AG04450 (cell line): ENCODE data around the gene ANP32A. TPM values are rescaled to one million over a fixed set of nuclear protein-coding genes. Genes with fewer than 3 reads are reported as not detected.

Source experiments
- CTCF ChIA-PET: fragments of 300-600, 350-600 bp; formaldehyde crosslinking; extraction: SDS; loops from one replicate; lab custom pipeline; 2022; ENCODE audit warnings: antibody characterized with exemption, inconsistent platforms; lab: Charles Lee
- POLR2A ChIA-PET: fragments of 350-600 bp; formaldehyde crosslinking; extraction: SDS; loops from one replicate; lab custom pipeline; 2021; ENCODE audit warnings: antibody characterized with exemption, inconsistent platforms; lab: Yijun Ruan, JAX
- DNase-seq: peaks from one replicate; pipeline ENCODE4 v3.0.0-alpha.2; 2011; ENCODE audit warnings: low read depth, low spot score
- H3K27ac ChIP-seq: one replicate; pipeline ENCODE4 v1.5.1; 2012; ENCODE audit warnings: low read depth, low read length, control low read depth
- H3K27me3 ChIP-seq: one replicate; pipeline ENCODE4 v1.6.0; 2012; ENCODE audit warnings: low read length; ENCODE audit not compliant: control insufficient read depth, insufficient read depth
- H3K4me3 ChIP-seq: 2 replicates; pipeline ENCODE4 v1.5.1; 2011; ENCODE audit warnings: mild to moderate bottlenecking, low read depth, low read length, control low read depth
- H3K9me3 ChIP-seq: 2 replicates; pipeline ENCODE4 v1.5.1; 2012; ENCODE audit warnings: low read length; ENCODE audit not compliant: control insufficient read depth, insufficient read depth
- polyA plus RNA-seq: library from polyadenylated mRNA; depleted of rRNA; stranded (reverse); fragments of >200 nt; gene quantifications from 2 replicates; pipeline ENCODE4 v1.2.3, GENCODE V29; 2011; rRNA removed
- small RNA-seq: library from RNA; depleted of rRNA; stranded (forward); fragments of <200 nt; gene quantifications from one replicate; pipeline ENCODE3, GENCODE V24; 2012; ENCODE audit warnings: low read depth; ENCODE audit not compliant: insufficient read length
- TF ChIP-seq, protein P1 (sequence below): IDR thresholded peaks from 2 replicates; pipeline ENCODE4 v1.5.1; 2011; ENCODE audit warnings: low read depth, low read length, control low read depth, inconsistent platforms

Gene ANP32A
- polyA plus RNA-seq, 1 experiment, result 69.4 TPM

- no peak for DNase-seq
- Histone ChIP-seq H3K27me3 (peaks cover 22% of the 10 kb centered on the region), H3K27ac (no peak overlapping the region), H3K4me3 (no peak overlapping the region), H3K9me3 (no peaks in the 10 kb centered on the region)
- TF ChIP-seq, protein P1, sequence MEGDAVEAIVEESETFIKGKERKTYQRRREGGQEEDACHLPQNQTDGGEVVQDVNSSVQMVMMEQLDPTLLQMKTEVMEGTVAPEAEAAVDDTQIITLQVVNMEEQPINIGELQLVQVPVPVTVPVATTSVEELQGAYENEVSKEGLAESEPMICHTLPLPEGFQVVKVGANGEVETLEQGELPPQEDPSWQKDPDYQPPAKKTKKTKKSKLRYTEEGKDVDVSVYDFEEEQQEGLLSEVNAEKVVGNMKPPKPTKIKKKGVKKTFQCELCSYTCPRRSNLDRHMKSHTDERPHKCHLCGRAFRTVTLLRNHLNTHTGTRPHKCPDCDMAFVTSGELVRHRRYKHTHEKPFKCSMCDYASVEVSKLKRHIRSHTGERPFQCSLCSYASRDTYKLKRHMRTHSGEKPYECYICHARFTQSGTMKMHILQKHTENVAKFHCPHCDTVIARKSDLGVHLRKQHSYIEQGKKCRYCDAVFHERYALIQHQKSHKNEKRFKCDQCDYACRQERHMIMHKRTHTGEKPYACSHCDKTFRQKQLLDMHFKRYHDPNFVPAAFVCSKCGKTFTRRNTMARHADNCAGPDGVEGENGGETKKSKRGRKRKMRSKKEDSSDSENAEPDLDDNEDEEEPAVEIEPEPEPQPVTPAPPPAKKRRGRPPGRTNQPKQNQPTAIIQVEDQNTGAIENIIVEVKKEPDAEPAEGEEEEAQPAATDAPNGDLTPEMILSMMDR, result peak; percentile 49
- POLR2A ChIA-PET, result no interaction called here
- CTCF ChIA-PET, result interaction anchor here (2.0 to 3.5 kb wide), 3 partner anchors 145 to 194 kb away, joined by 6 to 50 read pairs (median 10); no protein-coding TSS in a partner anchor
Observed at GRCh38 chr15:68730471-68730919, 90.2 kb downstream of the ANP32A start.

- Histone ChIP-seq H3K4me3 (no peak overlapping the region), H3K27ac (no peak overlapping the region), H3K9me3 (no peaks in the 10 kb centered on the region), H3K27me3 (peaks cover 18% of the 10 kb centered on the region)
- POLR2A ChIA-PET, result no interaction called here
- CTCF ChIA-PET, result interaction anchor here (1.1 to 3.5 kb wide), 2 partner anchors 145 to 195 kb away, joined by 3 to 50 read pairs; no protein-coding TSS in a partner anchor
- DNase-seq, result no peak
- TF ChIP-seq, protein P1, result no peak
Observed at GRCh38 chr15:68729789-68730411, 90.8 kb downstream of the ANP32A start.

Small RNA genes lying within 50 kb of the gene (small RNA-seq; reads per million reads assigned to genes)
- not detected for gene MIR4312

Other genes with a start within 250 kb of the ANP32A start
- gene CORO2B, start 241.9 kb downstream of the ANP32A start, polyA plus RNA-seq, result 16.1 and 22.0 TPM in 2 replicates
- gene SPESP1, start 109.6 kb upstream of the ANP32A start, polyA plus RNA-seq, result 5.7 and 9.1 TPM in 2 replicates
- gene NOX5, start 193.8 kb upstream of the ANP32A start, polyA plus RNA-seq, result 0.15 TPM in 2 replicates